Naive thymus-derived CD8-positive, alpha-beta T cell (primary cell): ENCODE results near the gene ACER1. TPM values are rescaled to one million over a fixed set of nuclear protein-coding genes. Genes with fewer than 3 reads are reported as not detected.
"Not testable (repeated sequence)": the region's sequence is repeated elsewhere in the genome, so short reads cannot be mapped to it uniquely, and the experiment has no call there.

Experiments
- ATAC-seq, 2 donors: fragments of 150-1000 bp; cut with Tn5 transposase in 1 of 2; sonication (Bioruptor Pico), chemical (Tn5 transposase) in 1 of 2; 1 replicate in 1 of 2; 2 replicates in 1 of 2; pipeline ENCODE4 v1.10.0; 2021; ENCODE audit warnings: mild to moderate bottlenecking in 2 of 2, moderate library complexity in 2 of 2
- POLR2A ChIA-PET: fragments of 350-600 bp; sonication (Branson Sonifier 250); formaldehyde crosslinking; loops from one replicate; lab custom pipeline; 2021; ENCODE audit warnings: antibody characterized with exemption; lab: Charles Lee
- DNase-seq, 10 donors: peaks; one replicate each; pipeline versions ENCODE4 v3.0.0 to v3.0.0-alpha.2; 2020 to 2022
- H3K27ac Mint-ChIP-seq, 10 donors: one replicate each; pipeline ENCODE4 v1.8.0; 2020 to 2022; ENCODE audit warnings: mild to moderate bottlenecking in 10 of 10, mixed read lengths in 10 of 10, moderate library complexity in 4 of 10, inconsistent platforms in 1 of 10
- H3K27me3 Mint-ChIP-seq, 5 donors: one replicate each; pipeline ENCODE4 v1.8.0; 2021 to 2022; ENCODE audit warnings: mixed read lengths in 5 of 5
- H3K36me3 Mint-ChIP-seq, 3 donors: one replicate each; pipeline ENCODE4 v1.8.0; 2020 to 2022; ENCODE audit warnings: mixed read lengths in 3 of 3, mild to moderate bottlenecking in 2 of 3, inconsistent platforms in 1 of 3
- H3K4me1 Mint-ChIP-seq, 4 donors: one replicate each; pipeline ENCODE4 v1.8.0; 2021 to 2022; ENCODE audit warnings: mixed read lengths in 4 of 4
- H3K4me3 Mint-ChIP-seq, 10 donors: one replicate each; pipeline ENCODE4 v1.8.0; 2020 to 2022; ENCODE audit warnings: mild to moderate bottlenecking in 10 of 10, mixed read lengths in 10 of 10, moderate library complexity in 6 of 10, inconsistent platforms in 1 of 10
- H3K9me3 Mint-ChIP-seq, 9 donors: one replicate each; pipeline ENCODE4 v1.8.0; 2020 to 2022; ENCODE audit warnings: mixed read lengths in 9 of 9, mild to moderate bottlenecking in 3 of 9, inconsistent platforms in 1 of 9, moderate library complexity in 1 of 9
- polyA plus RNA-seq, 3 donors: library from polyadenylated mRNA; unstranded; fragments of 300-500 nt; fragmentation: Illumina TruSeq; gene quantifications; one replicate each; pipeline ENCODE4 v1.2.3, GENCODE V29; 2021
- total RNA-seq, 8 experiments: library from RNA in 2 of 8; stranded (reverse) in 2 of 8; gene quantifications; one replicate each; pipeline ENCODE4 v1.2.3 and lab custom pipeline; 2021 to 2026

Gene ACER1
- total and polyA plus RNA-seq, 5 experiments from 2014 or later, result 0.91 to 2.6 (median 1.4) TPM

GRCh38 chr19:6318772-6319171 is 14.6 kb downstream of the ACER1 start:
- H3K27me3 Mint-ChIP-seq, result peaks cover 0 to 1% (median 0%) of the 10 kb centered on the region in 5 donors
- peaks cover 0 to 4% (median 0%) of the 10 kb centered on the region in 9 donors for H3K9me3 Mint-ChIP-seq
- no peak for ATAC-seq
- POLR2A ChIA-PET, result no interaction called here
- H3K4me3 Mint-ChIP-seq, result no peak overlapping the region
- H3K36me3 Mint-ChIP-seq, result peaks cover 0 to 5% (median 2%) of the 10 kb centered on the region in 3 donors
- peaks cover 0 to 3% (median 0%) of the 10 kb centered on the region in 4 donors for H3K4me1 Mint-ChIP-seq
- no peak for DNase-seq
- no peak overlapping the region for H3K27ac Mint-ChIP-seq

DNA sequence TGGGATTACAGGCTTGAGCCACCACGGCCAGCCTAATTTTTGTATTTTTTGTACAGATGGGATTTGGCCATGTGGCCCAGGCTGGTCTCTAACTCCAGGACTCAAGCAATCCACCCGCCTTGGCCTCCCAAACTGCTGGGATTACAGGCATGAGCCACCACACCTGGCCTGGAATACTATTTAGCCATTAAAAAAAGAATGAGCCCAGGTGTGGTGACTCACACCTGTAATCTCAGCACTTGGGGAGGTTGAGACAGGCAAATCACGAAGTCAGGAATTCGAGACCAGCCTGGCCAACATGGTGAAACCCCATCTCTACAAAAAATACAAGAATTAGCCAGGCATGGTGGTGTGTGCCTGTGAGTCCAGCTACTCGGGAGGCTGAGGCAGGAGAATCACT is 17.8 kb downstream of the ACER1 start:
- POLR2A ChIA-PET, H3K27ac Mint-ChIP-seq, H3K27me3 Mint-ChIP-seq, DNase-seq, H3K4me1 Mint-ChIP-seq, H3K9me3 Mint-ChIP-seq, H3K36me3 Mint-ChIP-seq, H3K4me3 Mint-ChIP-seq, ATAC-seq: not testable (repeated sequence)

DNA sequence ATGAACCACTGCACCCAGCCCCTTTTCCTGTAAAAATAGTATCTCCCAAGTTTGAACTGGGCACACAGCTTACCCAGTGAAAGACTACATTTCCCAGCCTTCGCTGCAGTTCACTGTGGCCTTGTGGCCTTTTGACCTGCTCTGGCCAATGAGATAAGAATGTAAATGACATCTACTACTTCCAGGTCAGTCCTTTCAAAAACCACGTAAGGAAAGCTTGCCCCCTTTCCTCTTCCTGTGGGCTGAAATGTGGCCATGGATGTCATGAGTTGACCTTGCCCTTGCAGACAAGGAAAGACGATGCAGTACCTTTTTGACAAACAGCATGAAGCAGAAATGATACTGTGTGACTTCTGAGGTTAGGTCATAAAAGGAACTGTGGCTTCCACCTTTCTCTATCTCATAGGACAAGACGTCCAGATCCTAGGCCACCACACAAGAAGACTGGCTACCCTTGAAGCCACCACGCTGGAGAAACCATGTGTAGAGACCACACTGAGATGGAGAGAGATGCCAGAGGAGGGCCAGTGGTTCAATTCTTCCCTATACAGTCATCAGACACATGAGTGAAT is 19.9 kb downstream of the ACER1 start:
- peaks cover 0 to 4% (median 0%) of the 10 kb centered on the region in 3 donors for H3K36me3 Mint-ChIP-seq
- peaks cover 0 to 3% (median 0%) of the 10 kb centered on the region in 9 donors for H3K9me3 Mint-ChIP-seq
- DNase-seq (no peak), ATAC-seq (no peak)
- POLR2A ChIA-PET, result no interaction called here
- H3K27me3 Mint-ChIP-seq, result peaks cover 0 to 4% (median 0%) of the 10 kb centered on the region in 5 donors
- H3K4me3 Mint-ChIP-seq, result no peak overlapping the region
- H3K27ac Mint-ChIP-seq, result no peak overlapping the region
- peaks cover 0 to 2% (median 0%) of the 10 kb centered on the region in 4 donors for H3K4me1 Mint-ChIP-seq

DNA sequence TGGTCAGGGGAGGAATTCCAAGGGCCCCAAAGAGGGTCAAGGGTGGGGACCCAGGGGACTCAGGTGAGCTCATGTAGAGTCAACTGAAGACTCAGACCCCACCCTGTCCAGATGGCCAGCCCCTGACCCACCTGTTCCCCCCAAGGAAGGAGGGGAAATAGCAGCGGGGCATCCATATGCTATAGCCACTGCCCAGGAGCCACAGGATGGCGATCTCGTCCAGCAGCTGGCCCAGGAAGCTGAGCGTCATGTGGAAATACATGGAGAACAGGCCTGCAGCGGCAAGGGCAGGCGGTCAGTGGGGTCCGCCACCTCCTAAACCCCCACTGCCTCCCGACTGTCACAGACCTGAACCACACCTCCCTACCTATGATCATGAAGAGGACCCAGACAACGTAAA is 21.4 kb downstream of the ACER1 start:
- H3K4me1 Mint-ChIP-seq, result peaks cover 0 to 2% (median 0%) of the 10 kb centered on the region in 4 donors
- no peak overlapping the region for H3K4me3 Mint-ChIP-seq
- peaks cover 0 to 3% (median 0%) of the 10 kb centered on the region in 9 donors for H3K9me3 Mint-ChIP-seq
- POLR2A ChIA-PET, result no interaction called here
- H3K27me3 Mint-ChIP-seq, result peaks cover 0 to 6% (median 0%) of the 10 kb centered on the region in 5 donors
- ATAC-seq (no peak), DNase-seq (no peak)
- peaks cover under 1 to 4% (median 2%) of the 10 kb centered on the region in 3 donors for H3K36me3 Mint-ChIP-seq
- peak overlapping the region in 1 of 10 donors; percentile 37 for H3K27ac Mint-ChIP-seq

GRCh38 chr19:6298413-6298812 is 35.0 kb downstream of the ACER1 start:
- POLR2A ChIA-PET, result interaction anchor here (1.1 kb wide), 1 partner anchor 9 kb away, joined by 3 read pairs; no protein-coding TSS in a partner anchor
- no peak overlapping the region for H3K27ac Mint-ChIP-seq
- ATAC-seq, result no peak
- peaks cover 0 to 9% (median 3%) of the 10 kb centered on the region in 3 donors for H3K36me3 Mint-ChIP-seq
- H3K27me3 Mint-ChIP-seq, result peaks cover 0 to 4% (median 0%) of the 10 kb centered on the region in 5 donors
- H3K9me3 Mint-ChIP-seq, result peaks cover 0 to 20% (median 7%) of the 10 kb centered on the region in 9 donors
- no peak overlapping the region for H3K4me3 Mint-ChIP-seq
- no peak for DNase-seq
- H3K4me1 Mint-ChIP-seq, result peaks cover 0 to 2% (median 0%) of the 10 kb centered on the region in 4 donors

DNA sequence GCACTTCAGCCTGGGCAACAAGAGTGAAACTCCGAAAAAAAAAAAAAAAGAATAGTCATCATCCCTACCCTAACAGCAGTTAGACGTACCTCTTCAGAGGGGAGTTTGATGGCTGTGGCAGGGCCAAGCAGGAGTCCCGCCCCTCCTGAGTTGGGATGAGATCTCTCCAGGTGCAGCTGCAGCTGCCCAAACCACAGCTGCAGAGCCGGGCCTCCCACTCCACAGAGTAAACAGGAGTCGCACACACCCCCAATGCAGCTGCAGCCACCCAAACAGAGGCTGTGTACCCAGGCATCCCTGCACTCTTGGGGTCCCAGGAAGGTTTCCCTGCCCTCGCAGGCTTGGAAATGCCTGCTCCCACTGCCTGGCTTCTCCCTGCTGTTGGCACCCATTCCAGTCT is 36.2 kb downstream of the ACER1 start:
- POLR2A ChIA-PET, result interaction anchor here (0.7 to 1.1 kb wide), 2 partner anchors 8 to 590 kb away, joined by 3 read pairs; no protein-coding TSS in a partner anchor
- H3K4me3 Mint-ChIP-seq, result no peak overlapping the region
- DNase-seq (no peak), ATAC-seq (no peak)
- H3K36me3 Mint-ChIP-seq, result peaks cover 0 to 9% (median 8%) of the 10 kb centered on the region in 3 donors
- H3K4me1 Mint-ChIP-seq, result peaks cover 0 to 2% (median 0%) of the 10 kb centered on the region in 4 donors
- peaks cover 0 to 30% (median 10%) of the 10 kb centered on the region in 9 donors for H3K9me3 Mint-ChIP-seq
- H3K27me3 Mint-ChIP-seq, result peaks cover 0 to 3% (median 0%) of the 10 kb centered on the region in 5 donors
- no peak overlapping the region for H3K27ac Mint-ChIP-seq

DNA sequence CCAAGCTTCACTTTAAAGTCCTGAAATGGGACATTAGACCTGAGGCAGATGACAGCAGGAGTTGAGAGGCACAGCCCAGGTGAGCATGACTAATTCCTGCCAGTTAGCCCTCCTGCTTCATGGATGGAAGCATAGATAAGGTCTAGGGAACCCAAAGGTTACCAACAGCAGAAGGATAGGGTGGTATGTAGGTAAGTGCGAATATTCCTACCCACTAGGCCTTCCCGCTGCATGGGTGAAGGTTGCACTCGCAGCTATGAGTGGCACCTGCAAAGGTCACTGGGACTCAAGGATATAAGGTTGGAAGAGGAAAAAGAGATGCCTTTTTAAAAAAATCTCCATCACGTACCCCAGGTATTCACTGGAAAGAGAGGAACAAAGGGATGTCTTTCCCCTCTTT is 41.4 kb downstream of the ACER1 start:
- Mint-ChIP-seq H3K4me3 (no peak overlapping the region), H3K27ac (no peak overlapping the region), H3K4me1 (no peaks in the 10 kb centered on the region), H3K36me3 (peaks cover 4 to 38% (median 26%) of the 10 kb centered on the region in 3 donors), H3K9me3 (peaks cover 0 to 80% (median 20%) of the 10 kb centered on the region in 9 donors), H3K27me3 (peaks cover 0 to 1% (median 0%) of the 10 kb centered on the region in 5 donors)
- POLR2A ChIA-PET, result no interaction called here
- no peak for DNase-seq
- no peak for ATAC-seq

DNA sequence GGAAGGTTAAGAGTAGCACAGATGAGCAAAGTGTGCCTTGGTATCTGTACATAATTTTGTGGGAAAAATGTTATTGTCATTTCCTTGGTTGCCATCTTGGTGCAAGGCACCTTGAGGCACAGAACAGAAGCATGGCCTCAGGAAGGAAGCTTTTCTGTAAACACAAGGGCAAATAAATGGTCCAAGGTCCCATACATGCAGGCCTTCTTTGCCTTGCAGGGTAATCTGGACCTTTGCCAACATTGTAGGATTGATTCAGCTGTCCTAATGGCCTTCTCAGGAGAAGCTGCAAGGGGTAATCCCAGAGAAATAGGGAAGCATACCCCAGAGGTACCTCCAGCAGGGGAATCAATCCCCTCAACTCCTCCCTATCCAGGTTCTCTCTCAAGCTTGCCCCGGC is 44.7 kb downstream of the ACER1 start:
- H3K4me3 Mint-ChIP-seq, result no peak overlapping the region
- peaks cover 4 to 29% (median 23%) of the 10 kb centered on the region in 3 donors for H3K36me3 Mint-ChIP-seq
- DNase-seq (no peak), ATAC-seq (no peak)
- peaks cover 0 to 83% (median 17%) of the 10 kb centered on the region in 9 donors for H3K9me3 Mint-ChIP-seq
- no peak overlapping the region for H3K27ac Mint-ChIP-seq
- POLR2A ChIA-PET, result interaction anchor here (0.6 to 1.3 kb wide), 2 partner anchors 9 to 172 kb away, joined by 3 to 4 read pairs; no protein-coding TSS in a partner anchor
- H3K27me3 Mint-ChIP-seq, result peaks cover 0 to 1% (median 0%) of the 10 kb centered on the region in 5 donors
- no peaks in the 10 kb centered on the region for H3K4me1 Mint-ChIP-seq

DNA sequence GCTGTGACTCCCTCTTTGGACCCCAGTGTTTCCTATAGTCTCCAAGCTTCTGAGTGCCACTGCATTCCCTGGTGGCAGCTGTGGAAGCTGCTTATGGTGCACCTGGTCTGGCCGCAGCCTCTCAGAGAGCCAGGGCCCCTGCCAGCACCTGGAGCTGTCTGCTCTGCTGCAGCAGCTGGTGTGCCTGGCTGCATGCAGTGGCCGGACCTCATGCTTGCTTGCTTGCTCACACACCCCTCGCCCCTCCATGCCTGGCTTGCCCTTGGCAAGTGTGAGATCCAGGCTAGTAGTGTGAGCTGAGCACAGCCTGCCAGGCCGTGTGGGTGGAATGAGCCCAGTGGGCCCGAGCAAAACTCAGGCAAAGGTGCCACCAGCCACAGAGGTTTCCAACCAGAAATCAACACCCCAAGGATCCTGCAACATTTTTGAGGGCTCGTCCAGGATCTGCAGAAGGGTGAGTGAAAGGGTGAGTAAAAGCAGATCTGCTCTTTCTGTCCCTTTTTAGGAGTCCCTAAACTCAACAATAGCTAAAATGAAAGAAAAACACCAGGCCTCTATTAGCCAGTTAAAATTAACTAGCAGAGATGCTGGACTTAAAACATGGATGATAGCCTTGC is 46.0 kb downstream of the ACER1 start:
- no peak overlapping the region for H3K4me3 Mint-ChIP-seq
- peaks cover 0 to 1% (median 0%) of the 10 kb centered on the region in 5 donors for H3K27me3 Mint-ChIP-seq
- no peaks in the 10 kb centered on the region for H3K4me1 Mint-ChIP-seq
- H3K36me3 Mint-ChIP-seq, result peaks cover 4 to 29% (median 18%) of the 10 kb centered on the region in 3 donors
- H3K9me3 Mint-ChIP-seq, result peaks cover 0 to 74% (median 17%) of the 10 kb centered on the region in 9 donors
- POLR2A ChIA-PET, result interaction anchor here (0.6 kb wide), 1 partner anchor 50 kb away, joined by 4 read pairs; no protein-coding TSS in a partner anchor
- DNase-seq (no peak), ATAC-seq (no peak)
- H3K27ac Mint-ChIP-seq, result no peak overlapping the region

DNA sequence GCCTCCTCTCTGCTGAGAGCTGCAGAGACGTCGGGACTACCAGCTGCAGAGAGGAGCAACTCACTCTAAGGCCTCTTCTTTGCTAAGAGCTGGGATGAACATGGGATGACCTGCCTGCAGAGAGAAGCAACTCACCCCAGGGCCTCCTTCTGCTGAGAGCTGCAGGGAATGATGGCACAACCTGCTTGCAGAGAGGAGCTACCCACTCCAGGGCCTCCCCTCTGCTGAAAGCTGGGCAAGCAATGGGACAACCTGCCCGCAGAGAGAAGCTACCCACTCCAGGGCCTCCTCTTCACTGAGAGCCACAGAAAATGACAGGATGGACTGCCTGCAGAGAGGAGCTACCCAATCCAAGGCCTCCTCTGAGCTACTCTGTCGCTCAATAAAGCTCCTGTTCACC is 46.7 kb downstream of the ACER1 start:
- H3K27me3 Mint-ChIP-seq, result peaks cover 0 to 1% (median 0%) of the 10 kb centered on the region in 5 donors
- DNase-seq (no peak), ATAC-seq (no peak)
- peaks cover 0 to 67% (median 16%) of the 10 kb centered on the region in 9 donors for H3K9me3 Mint-ChIP-seq
- H3K4me1 Mint-ChIP-seq, result no peaks in the 10 kb centered on the region
- H3K36me3 Mint-ChIP-seq, result peaks cover 1 to 25% (median 18%) of the 10 kb centered on the region in 3 donors
- H3K27ac Mint-ChIP-seq, result no peak overlapping the region
- no peak overlapping the region for H3K4me3 Mint-ChIP-seq
- POLR2A ChIA-PET, result no interaction called here

DNA sequence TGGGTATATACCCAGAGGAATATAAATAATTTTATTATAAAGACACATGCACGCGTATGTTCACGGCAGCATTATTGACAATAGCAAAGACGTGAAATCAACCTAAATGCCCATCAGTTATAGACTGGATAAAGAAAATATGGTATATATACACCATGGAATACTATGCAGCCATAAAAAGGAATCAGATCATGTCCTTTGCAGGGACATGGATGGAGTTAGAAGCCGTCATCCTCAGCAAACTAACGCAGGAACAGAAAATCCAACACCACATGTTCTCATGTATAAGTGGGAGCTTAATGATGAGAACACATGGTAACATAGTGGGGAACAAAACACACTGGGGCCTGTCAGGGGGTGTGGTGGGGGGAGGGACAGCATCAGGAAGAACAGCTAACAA is 51.0 kb downstream of the ACER1 start:
- POLR2A ChIA-PET, result interaction anchor here (0.6 kb wide), 1 partner anchor 83 kb away, joined by 3 read pairs; no protein-coding TSS in a partner anchor
- not testable (repeated sequence) for ATAC-seq, H3K4me3 Mint-ChIP-seq, H3K36me3 Mint-ChIP-seq, H3K27ac Mint-ChIP-seq, DNase-seq, H3K27me3 Mint-ChIP-seq
- Mint-ChIP-seq H3K9me3 (peaks cover 0 to 24% (median 0%) of the 10 kb centered on the region in 9 donors), H3K4me1 (peaks cover 17 to 23% (median 20%) of the 10 kb centered on the region in 4 donors)

GRCh38 chr19:6279931-6280591 is 53.4 kb downstream of the ACER1 start, which contains the start of gene MLLT1:
Gene MLLT1 (minus strand): TSS chr19:6279975. CDS start chr19:6279784, 191 bp downstream.
- peaks cover 29 to 47% (median 43%) of the 10 kb centered on the region in 4 donors for H3K4me1 Mint-ChIP-seq
- DNase-seq, result peak; percentile 88 to 97 (median 91)
- H3K9me3 Mint-ChIP-seq, result peaks cover 0 to 3% (median 0%) of the 10 kb centered on the region in 9 donors
- H3K27me3 Mint-ChIP-seq, result no peaks in the 10 kb centered on the region
- POLR2A ChIA-PET, result interaction anchor here (0.5 to 0.7 kb wide), 3 partner anchors 120 to 705 kb away, joined by 3 read pairs; no protein-coding TSS in a partner anchor
- H3K36me3 Mint-ChIP-seq, result no peaks in the 10 kb centered on the region
- peak within 1 kb of the TSS; percentile 81 to 97 (median 91) for H3K4me3 Mint-ChIP-seq
- peak within 1 kb of the TSS; percentile 80 to 96 (median 92) for H3K27ac Mint-ChIP-seq
- peak; percentile 86 to 92 for ATAC-seq
